ENCODE measurements around the gene PFN4. TPM values are rescaled to one million over a fixed set of nuclear protein-coding genes. Genes with fewer than 3 reads are reported as not detected.

PFN4 gene, protein sequence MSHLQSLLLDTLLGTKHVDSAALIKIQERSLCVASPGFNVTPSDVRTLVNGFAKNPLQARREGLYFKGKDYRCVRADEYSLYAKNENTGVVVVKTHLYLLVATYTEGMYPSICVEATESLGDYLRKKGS
- total RNA-seq, result not detected

DNA sequence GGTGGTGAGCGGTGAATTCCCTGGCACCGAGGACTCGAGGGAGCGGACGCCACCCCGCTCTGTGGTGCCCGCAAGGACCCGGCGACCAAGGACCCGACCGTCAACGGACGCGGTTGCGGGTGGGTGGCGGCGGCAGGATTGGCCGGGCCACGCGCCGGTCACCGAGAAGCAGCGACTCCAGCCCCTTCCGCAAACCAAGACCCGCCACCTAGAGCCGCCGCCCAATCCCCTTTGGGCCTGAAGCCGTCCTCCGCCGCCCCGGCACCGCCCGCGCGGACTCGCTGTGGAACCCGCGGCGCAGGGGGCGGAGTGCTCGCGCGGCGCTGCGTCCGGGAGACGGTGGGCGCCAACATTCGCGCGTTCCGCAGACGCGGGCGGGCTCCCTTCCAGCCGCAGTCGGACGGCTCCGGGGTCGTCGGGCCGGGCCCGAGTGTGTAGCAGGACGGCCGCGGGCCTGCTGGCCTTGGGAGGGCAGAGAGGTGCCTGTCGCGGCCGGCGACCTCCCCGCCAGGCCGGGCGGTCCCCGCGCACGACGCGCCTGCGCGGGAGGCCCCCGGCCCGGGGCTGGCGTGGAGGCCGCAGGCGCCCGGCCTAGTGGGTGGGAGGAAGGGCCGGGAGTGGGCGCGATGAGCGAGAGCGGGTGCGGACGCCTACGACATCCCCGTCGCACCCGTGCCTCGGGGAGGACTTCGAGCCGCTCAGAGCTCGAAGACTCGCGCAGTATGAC lies at the start of gene PFN4, which contains the start of gene FAM228B:
Gene PFN4 (minus strand): TSS at position 140 of the 727 bp plus-strand sequence. CDS start 799 bp downstream, outside the sequence.
Gene FAM228B (plus strand): TSS at position 275 of the 727 bp plus-strand sequence. CDS start 893 bp downstream, outside the sequence.
- TF ChIP-seq CTCF (IDR thresholded peaks at IDR 0.05), result no peak
- TF ChIP-seq POLR2A (IDR thresholded peaks at IDR 0.05), result peak in 2 of 4 donors; percentile 81 to 86
- WGBS, 2 donors, result no CpG with 5 or more reads among the region's 103 CpGs

DNA sequence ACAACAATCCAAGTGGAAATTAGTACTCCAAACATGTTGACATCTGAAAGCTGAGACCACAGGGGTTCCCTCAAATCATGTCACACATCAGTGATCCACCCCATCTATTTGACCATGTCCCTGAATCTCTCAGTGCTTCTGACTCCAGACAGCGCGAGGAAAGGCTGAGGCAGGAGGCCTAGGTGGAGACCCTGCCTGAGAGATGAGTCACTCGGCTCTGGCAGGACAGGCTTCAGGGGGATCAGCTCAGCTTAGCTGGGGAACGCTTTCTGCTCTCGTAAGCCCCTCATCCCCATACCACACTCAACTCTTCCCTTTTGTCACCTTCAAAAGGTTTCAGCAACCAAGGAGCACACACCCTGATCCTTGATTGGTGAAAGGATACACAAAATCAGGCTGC lies 45.9 kb upstream of the PFN4 start:
- Histone ChIP-seq H3K9me3 (no peaks in the 10 kb centered on the region), H3K27me3 (peaks cover 0 to 60% (median 0%) of the 10 kb centered on the region in 4 donors), H3K4me1 (peaks cover 0 to 3% (median 0%) of the 10 kb centered on the region in 3 donors), H3K36me3 (no peaks in the 10 kb centered on the region), H3K27ac (no peak overlapping the region), H3K4me3 (no peak overlapping the region)
- TF ChIP-seq CTCF (IDR thresholded peaks at IDR 0.05) (no peak), POLR2A (IDR thresholded peaks at IDR 0.05) (no peak)
- WGBS, 2 donors, result 86 to 97% methylated on average over 5 of the region's 5 CpGs
- DNase-seq, result no peak
- intact Hi-C loops (cut with DNase I), result no loop called here

More for the DNA sequence above, at the start of gene PFN4, which contains the start of gene FAM228B:
- Histone ChIP-seq H3K27ac (peak within 1 kb of the TSS; percentile 86 to 95 (median 92)), H3K4me3 (peak within 1 kb of the TSS; percentile 67 to 90 (median 82)), H3K36me3 (no peaks in the 10 kb centered on the region), H3K4me1 (peaks cover 0 to 32% (median 14%) of the 10 kb centered on the region in 3 donors), H3K9me3 (no peaks in the 10 kb centered on the region), H3K27me3 (no peaks in the 10 kb centered on the region)
- intact Hi-C loops (cut with DNase I), result no loop called here
- peak; percentile 27 for DNase-seq

DNA sequence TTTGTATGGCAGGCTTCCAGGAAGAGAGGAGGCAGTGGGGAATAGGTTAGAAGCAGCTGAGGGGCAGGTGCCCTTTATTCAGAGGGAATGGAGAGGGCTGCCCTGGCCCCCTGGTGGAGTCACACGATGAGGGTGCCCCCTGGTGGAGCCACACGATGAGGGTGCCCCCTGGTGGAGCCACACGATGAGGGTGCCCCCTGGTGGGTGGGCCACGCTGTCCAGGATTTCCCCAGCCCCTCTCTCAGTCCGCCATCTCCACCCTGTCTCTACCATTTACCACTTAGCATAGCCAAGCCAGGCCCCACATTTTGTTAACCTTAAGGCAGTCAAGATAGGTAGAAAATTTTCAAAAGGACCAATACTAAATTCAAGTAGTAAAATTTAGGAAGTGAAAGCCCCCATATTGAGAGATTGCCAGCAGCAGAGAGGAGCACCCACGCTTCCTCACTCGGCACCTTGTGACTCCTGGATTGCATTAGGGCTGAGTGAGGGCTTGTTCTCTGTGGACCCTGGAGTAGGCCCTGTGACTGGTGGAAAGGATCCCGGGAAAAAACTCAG lies 41.4 kb upstream of the PFN4 start:
- TF ChIP-seq CTCF (IDR thresholded peaks at IDR 0.05) (peak; percentile 22 to 96 (median 50)), POLR2A (IDR thresholded peaks at IDR 0.05) (no peak)
- H3K27ac ChIP-seq, result no peak overlapping the region
- intact Hi-C loops (cut with DNase I), result no loop called here
- 48 to 73% methylated on average over 6 to 8 of the region's 8 CpGs for WGBS, 2 donors
- no peak for DNase-seq
- peaks cover 0 to 8% (median 0%) of the 10 kb centered on the region in 3 donors for H3K36me3 ChIP-seq
- H3K4me3 ChIP-seq, result no peak overlapping the region
- H3K27me3 ChIP-seq, result peaks cover 0 to 32% (median 0%) of the 10 kb centered on the region in 4 donors
- no peaks in the 10 kb centered on the region for H3K4me1 ChIP-seq
- no peaks in the 10 kb centered on the region for H3K9me3 ChIP-seq

DNA sequence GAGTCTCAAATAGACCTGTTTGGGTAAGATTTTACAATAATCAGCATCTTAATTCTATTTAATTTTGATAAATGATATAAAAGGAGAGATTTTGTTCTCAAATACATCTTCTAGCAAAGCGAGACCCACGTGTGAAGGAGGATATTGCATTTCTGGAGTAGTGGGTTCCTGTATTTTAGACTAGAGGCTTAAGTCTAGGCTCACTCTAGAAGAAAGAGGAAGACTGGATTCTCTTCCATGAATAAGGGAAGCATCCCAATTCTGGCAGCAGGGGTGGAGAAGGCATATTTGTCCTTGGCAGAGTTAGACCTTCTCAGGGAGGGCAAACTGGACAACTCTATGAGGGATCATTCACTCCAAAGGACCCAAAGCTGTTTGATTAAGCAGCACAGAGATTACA lies 40.5 kb upstream of the PFN4 start:
- H3K4me3 ChIP-seq, result no peak overlapping the region
- H3K27ac ChIP-seq, result no peak overlapping the region
- H3K27me3 ChIP-seq, result peaks cover 0 to 24% (median 0%) of the 10 kb centered on the region in 4 donors
- TF ChIP-seq CTCF (IDR thresholded peaks at IDR 0.05), result no peak
- TF ChIP-seq POLR2A (IDR thresholded peaks at IDR 0.05), result no peak
- H3K36me3 ChIP-seq, result peaks cover 0 to 12% (median 0%) of the 10 kb centered on the region in 3 donors
- 70 to 71% methylated on average over 2 of the region's 2 CpGs for WGBS, 2 donors
- H3K9me3 ChIP-seq, result no peaks in the 10 kb centered on the region
- no peak for DNase-seq
- no peaks in the 10 kb centered on the region for H3K4me1 ChIP-seq
- intact Hi-C loops (cut with DNase I), result no loop called here

GRCh38 chr2:24163186-24163585 lies 40.1 kb upstream of the PFN4 start:
- intact Hi-C loops (cut with DNase I), result no loop called here
- peaks cover 0 to 12% (median 0%) of the 10 kb centered on the region in 3 donors for H3K36me3 ChIP-seq

More at GRCh38 chr2:24163186-24163585, 40.1 kb upstream of the PFN4 start:
- H3K4me3 ChIP-seq, result no peak overlapping the region
- no peak overlapping the region for H3K27ac ChIP-seq
- H3K27me3 ChIP-seq, result peaks cover 0 to 23% (median 0%) of the 10 kb centered on the region in 4 donors
- TF ChIP-seq CTCF (IDR thresholded peaks at IDR 0.05), result no peak
- TF ChIP-seq POLR2A (IDR thresholded peaks at IDR 0.05), result no peak
- no peaks in the 10 kb centered on the region for H3K4me1 ChIP-seq
- WGBS, 2 donors, result 60 to 62% methylated on average over 2 of the region's 3 CpGs
- no peak for DNase-seq
- no peaks in the 10 kb centered on the region for H3K9me3 ChIP-seq

Measured in esophagus squamous epithelium (tissue), 5 donors.